Left ventricle myocardium inferior (tissue), 1 donor: ENCODE data around the gene VIPR2. TPM values are rescaled to one million over a fixed set of nuclear protein-coding genes. Genes with fewer than 3 reads are reported as not detected.

Experiments
- DNase-seq: peaks from one replicate; pipeline ENCODE4 v3.0.0-alpha.2; 2020
- H3K27ac ChIP-seq: fragments of 200-600 bp; replicated peaks from 2 replicates; pipeline ENCODE4 v1.8.0; 2021
- H3K27me3 ChIP-seq: fragments of 200-600 bp; 2 replicates; pipeline ENCODE4 v1.8.0; 2021; ENCODE audit warnings: low read depth
- H3K36me3 ChIP-seq: fragments of 200-600 bp; 2 replicates; pipeline ENCODE4 v1.8.0; 2021
- H3K4me1 ChIP-seq: fragments of 200-600 bp; 2 replicates; pipeline ENCODE4 v1.8.0; 2021
- H3K4me3 ChIP-seq: fragments of 200-600 bp; 2 replicates; pipeline ENCODE4 v1.8.0; 2021; ENCODE audit warnings: mild to moderate bottlenecking, moderate library complexity
- H3K9me3 ChIP-seq: fragments of 200-600 bp; replicated peaks from 2 replicates; pipeline ENCODE4 v1.8.0; 2021
- CTCF ChIP-seq: fragments of 200-600 bp; IDR thresholded peaks from 2 replicates; pipeline ENCODE4 v1.8.0; 2021; ENCODE audit warnings: antibody characterized with exemption, mild to moderate bottlenecking, borderline replicate concordance
- intact Hi-C: fragments of 100-400 bp; cut with micrococcal nuclease; formaldehyde crosslinking; loops from one replicate; pipeline ENCODE4 v1.11.0; 2022
- total RNA-seq: library from RNA; stranded (reverse); fragmentation: NEBNext Ultra II Directional; extraction: Animal tissue kit (Norgen Biotek cat#: 25700); gene quantifications from one replicate; pipeline ENCODE4 v1.2.1, GENCODE V29; 2021
- donor health status: DM: no; HTN: yes; CAD: no; lungs with severe emphysema.

The VIPR2 gene
- total RNA-seq, 1 donor from 2014 or later: 17.5 TPM

DNA sequence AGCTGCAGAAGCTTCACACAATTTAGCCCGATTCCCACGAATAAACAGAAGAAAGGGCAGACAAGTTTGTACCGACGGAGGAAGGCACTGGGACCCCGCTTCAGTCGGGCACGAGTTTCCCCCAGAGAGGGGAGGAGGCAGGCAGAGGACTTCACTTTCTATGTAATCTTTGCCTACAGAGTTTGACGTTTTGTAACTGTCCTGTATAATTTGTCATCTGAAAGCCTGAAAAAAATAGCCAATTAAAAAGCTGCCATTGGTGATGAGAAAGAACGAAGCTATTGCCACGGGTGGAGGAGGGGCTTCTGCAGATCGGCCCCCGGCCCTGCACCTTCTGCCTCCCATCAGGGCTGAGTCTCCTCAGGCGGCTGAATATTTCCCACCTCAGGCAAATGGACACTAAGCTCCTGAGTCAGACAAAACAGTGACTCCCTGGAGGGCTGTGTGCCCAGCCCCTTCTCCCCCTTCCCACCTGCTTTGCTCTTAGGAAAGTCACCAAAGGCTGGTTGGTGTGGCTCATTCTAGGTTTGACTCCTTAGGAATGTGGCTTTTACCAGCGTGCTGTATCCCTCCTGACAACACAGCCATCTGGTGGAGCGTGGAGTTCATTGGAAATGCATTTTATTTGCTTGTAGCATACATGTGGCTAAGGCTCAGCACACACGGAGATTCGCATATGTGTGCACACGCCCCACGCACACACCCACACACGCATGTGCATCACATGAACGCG is 117.4 kb downstream of the VIPR2 start:
- peaks cover 24% of the 10 kb centered on the region for H3K27me3 ChIP-seq
- peaks cover 19% of the 10 kb centered on the region for H3K4me1 ChIP-seq
- no peak overlapping the region for H3K4me3 ChIP-seq
- intact Hi-C loops: no loop called here
- H3K36me3 ChIP-seq: no peaks in the 10 kb centered on the region
- no peaks in the 10 kb centered on the region for H3K9me3 ChIP-seq
- no peak overlapping the region for H3K27ac ChIP-seq
- TF ChIP-seq CTCF: peak; percentile 14
- DNase-seq: no peak

DNA sequence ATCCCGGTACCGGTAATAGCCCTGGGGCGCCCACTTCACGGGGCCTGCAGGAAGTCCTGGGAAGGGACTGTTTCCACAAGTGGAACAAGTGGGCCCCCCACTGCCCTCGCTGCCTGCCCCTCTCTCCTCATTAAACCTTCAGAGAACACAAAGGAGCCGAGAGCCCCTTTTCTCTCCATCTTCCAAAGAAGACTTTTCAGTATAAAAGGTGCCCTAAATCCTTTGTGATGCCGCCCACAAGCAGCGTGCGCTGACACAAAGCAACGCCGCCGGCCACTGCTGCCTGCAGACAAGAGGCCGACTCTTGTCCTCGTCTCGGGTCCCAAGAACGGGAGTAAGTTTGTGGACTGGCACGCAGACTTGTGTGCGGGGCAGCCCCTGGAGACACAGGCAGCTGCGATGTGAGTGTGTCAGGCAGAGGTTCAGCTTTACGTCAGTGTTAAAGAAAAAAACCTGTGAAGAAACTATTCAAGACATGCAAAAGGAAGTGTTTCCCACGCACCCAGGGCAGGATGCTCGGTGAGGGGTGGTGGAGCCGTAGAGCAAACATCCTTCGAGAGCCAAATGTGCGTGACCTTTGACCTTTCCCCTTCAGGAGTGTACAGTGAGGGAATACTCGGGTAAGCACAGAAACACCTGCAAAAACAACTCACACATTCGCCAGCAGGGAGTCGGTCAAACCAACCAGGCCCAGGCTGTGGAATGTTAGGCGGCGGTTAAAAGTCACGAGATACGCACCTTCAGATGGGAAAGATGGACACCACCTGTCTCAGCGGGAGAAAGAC is 118.2 kb downstream of the VIPR2 start:
- Histone ChIP-seq H3K36me3 (no peaks in the 10 kb centered on the region), H3K4me1 (peaks cover 12% of the 10 kb centered on the region), H3K4me3 (no peak overlapping the region), H3K27me3 (peaks cover 24% of the 10 kb centered on the region), H3K9me3 (no peaks in the 10 kb centered on the region), H3K27ac (no peak overlapping the region)
- intact Hi-C loops: no loop called here
- no peak for TF ChIP-seq CTCF
- DNase-seq: no peak

DNA sequence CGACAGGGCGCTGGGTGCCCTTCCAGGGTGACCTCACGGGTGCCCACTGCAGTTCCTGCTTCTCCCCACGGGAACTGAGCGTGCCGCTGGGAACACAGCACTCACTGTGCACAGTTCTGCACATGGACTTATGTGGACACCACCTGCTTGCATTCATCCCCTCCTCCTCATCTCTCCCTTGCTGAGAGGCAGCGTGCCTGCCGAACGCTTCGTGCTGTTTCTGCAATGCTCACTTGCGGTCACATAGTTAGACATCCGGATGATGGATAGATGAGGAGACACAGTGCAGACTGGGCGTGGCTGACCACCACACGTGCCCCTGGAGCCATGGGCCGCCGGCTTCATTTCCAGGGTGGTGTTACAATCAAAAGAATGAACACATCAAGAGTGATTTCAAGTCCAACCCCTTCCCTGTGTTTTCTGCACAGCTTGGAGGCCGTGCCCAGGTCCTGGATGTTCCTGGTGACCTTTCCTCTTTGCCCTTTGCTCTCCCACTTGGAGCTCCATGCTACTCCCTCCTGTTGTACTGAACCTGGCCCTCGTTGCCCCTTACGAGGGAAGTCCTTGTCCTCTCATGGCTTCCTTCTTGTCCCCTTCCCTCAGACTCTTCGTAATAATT is 119.4 kb downstream of the VIPR2 start:
- Histone ChIP-seq H3K4me3 (no peak overlapping the region), H3K9me3 (no peaks in the 10 kb centered on the region), H3K27ac (no peak overlapping the region), H3K27me3 (peaks cover 18% of the 10 kb centered on the region), H3K36me3 (no peaks in the 10 kb centered on the region), H3K4me1 (no peaks in the 10 kb centered on the region)
- TF ChIP-seq CTCF: no peak
- no peak for DNase-seq
- intact Hi-C loops: no loop called here

- TF ChIP-seq CTCF: no peak
- H3K9me3 ChIP-seq: no peaks in the 10 kb centered on the region
- no peak overlapping the region for H3K27ac ChIP-seq
- H3K36me3 ChIP-seq: no peaks in the 10 kb centered on the region
- intact Hi-C loops: no loop called here
- H3K27me3 ChIP-seq: peaks cover 13% of the 10 kb centered on the region
- H3K4me1 ChIP-seq: peaks cover 3% of the 10 kb centered on the region
- H3K4me3 ChIP-seq: no peak overlapping the region
- no peak for DNase-seq
Measured at GRCh38 chr7:159024280-159024951, 120.3 kb downstream of the VIPR2 start.

DNA sequence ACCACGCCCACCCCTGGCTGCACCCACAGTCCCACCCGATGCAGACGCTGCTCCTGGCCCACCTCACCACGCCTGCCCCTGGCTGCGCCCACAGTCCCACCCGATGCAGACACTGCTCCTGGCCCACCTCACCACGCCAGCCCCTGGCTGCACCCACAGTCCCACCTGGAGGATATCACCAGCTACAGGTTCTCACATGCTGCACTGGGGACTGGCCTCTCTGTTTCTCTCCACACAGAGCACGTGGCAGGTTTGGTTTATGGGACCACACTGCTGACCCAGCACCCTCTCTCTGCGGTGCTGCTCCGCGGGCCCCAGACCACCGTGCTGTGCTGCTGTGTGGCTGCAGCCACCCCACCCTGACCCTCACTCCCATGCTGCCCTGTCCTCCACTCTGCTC is 120.9 kb downstream of the VIPR2 start:
- Histone ChIP-seq H3K4me1 (peaks cover 9% of the 10 kb centered on the region), H3K4me3 (no peak overlapping the region), H3K27me3 (peaks cover 6% of the 10 kb centered on the region), H3K27ac (no peak overlapping the region), H3K36me3 (no peaks in the 10 kb centered on the region), H3K9me3 (no peaks in the 10 kb centered on the region)
- no peak for TF ChIP-seq CTCF
- no peak for DNase-seq
- intact Hi-C loops: no loop called here
